GM23248 (cell line): ENCODE data around the gene SH3PXD2A.

ENCODE experiments used
- EZH2 ChIP-seq: fragments of 200-600 bp; sonication (generic); IDR thresholded peaks from 2 replicates; pipeline ENCODE4 v1.6.1; 2018; ENCODE audit warnings: antibody characterized with exemption, mild to moderate bottlenecking; ENCODE audit not compliant: insufficient read depth, poor library complexity, severe bottlenecking
- EZH2phosphoT487 ChIP-seq: fragments of 200-600 bp; sonication (generic); IDR thresholded peaks from 2 replicates; pipeline ENCODE4 v1.6.1; 2018; ENCODE audit warnings: antibody characterized with exemption, moderate library complexity, mild to moderate bottlenecking, low read depth; ENCODE audit not compliant: insufficient read depth

GRCh38 chr10:103569896-103570295 is 285.5 kb downstream of the SH3PXD2A start:
- TF ChIP-seq EZH2 (no peak), EZH2phosphoT487 (no peak)
